Nephron (organoid): ENCODE data around the gene DACT1.
"Not testable (repeated sequence)": the region's sequence is repeated elsewhere in the genome, so short reads cannot be mapped to it uniquely, and the experiment has no call there.

Source experiments
- H3K27ac Mint-ChIP-seq, 3 experiments: 2 replicates each; pipeline ENCODE4 v1.8.0; 2020; ENCODE audit warnings: mixed read lengths in 3 of 3, mild to moderate bottlenecking in 2 of 3, moderate library complexity in 1 of 3
- H3K27me3 Mint-ChIP-seq: 2 replicates; pipeline ENCODE4 v1.8.0; 2021; ENCODE audit warnings: low read depth, mild to moderate bottlenecking, moderate library complexity, mixed read lengths
- H3K36me3 Mint-ChIP-seq: 2 replicates; pipeline ENCODE4 v1.8.0; 2020; ENCODE audit warnings: low read depth, mixed read lengths
- H3K4me1 Mint-ChIP-seq: 2 replicates; pipeline ENCODE4 v1.8.0; 2020; ENCODE audit warnings: mixed read lengths
- H3K4me3 Mint-ChIP-seq, 3 experiments: 2 replicates each; pipeline ENCODE4 v1.8.0; 2020; ENCODE audit warnings: mild to moderate bottlenecking in 3 of 3, mixed read lengths in 3 of 3, moderate library complexity in 2 of 3
- H3K9me3 Mint-ChIP-seq: 2 replicates; pipeline ENCODE4 v1.8.0; 2020; ENCODE audit warnings: mixed read lengths
- CTCF ChIP-seq, 3 experiments: fragments of 200-600 bp; sonication (generic); IDR thresholded peaks; one replicate each; pipeline ENCODE4 v1.5.0; 2021; ENCODE audit warnings: antibody characterized with exemption in 3 of 3; ENCODE audit not compliant: unreplicated experiment in 3 of 3

Gene DACT1

GRCh38 chr14:58637391-58638230 lies at the start of gene DACT1:
TSS of gene DACT1 (plus strand) at chr14:58637962. CDS start at chr14:58638203, 241 bp downstream.
- TF ChIP-seq CTCF (IDR thresholded peaks at IDR 0.05; ENCODE audit: unreplicated experiment in 3 of 3) = peak in 1 of 3 experiments; percentile 4
- peaks cover 20% of the 10 kb centered on the region for H3K36me3 Mint-ChIP-seq
- peaks cover 37% of the 10 kb centered on the region for H3K4me1 Mint-ChIP-seq
- H3K4me3 Mint-ChIP-seq = peak within 1 kb of the TSS; percentile 95 to 96 (median 96)
- no peaks in the 10 kb centered on the region for H3K27me3 Mint-ChIP-seq
- no peaks in the 10 kb centered on the region for H3K9me3 Mint-ChIP-seq
- H3K27ac Mint-ChIP-seq = peak within 1 kb of the TSS; percentile 97 to 98 (median 97)

GRCh38 chr14:58588321-58588720 lies 49.4 kb upstream of the DACT1 start:
- H3K27me3 Mint-ChIP-seq, H3K4me1 Mint-ChIP-seq, H3K4me3 Mint-ChIP-seq, H3K27ac Mint-ChIP-seq, H3K9me3 Mint-ChIP-seq, H3K36me3 Mint-ChIP-seq: not testable (repeated sequence)

- H3K4me1 Mint-ChIP-seq = no peaks in the 10 kb centered on the region
- H3K27ac Mint-ChIP-seq = no peak overlapping the region
- H3K36me3 Mint-ChIP-seq = no peaks in the 10 kb centered on the region
- no peaks in the 10 kb centered on the region for H3K27me3 Mint-ChIP-seq
- no peak overlapping the region for H3K4me3 Mint-ChIP-seq
- peaks cover 4% of the 10 kb centered on the region for H3K9me3 Mint-ChIP-seq
- no peak for TF ChIP-seq CTCF (IDR thresholded peaks at IDR 0.05; ENCODE audit: unreplicated experiment in 3 of 3)
Observed at GRCh38 chr14:58593977-58594376, 43.8 kb upstream of the DACT1 start.

- no peak for TF ChIP-seq CTCF (IDR thresholded peaks at IDR 0.05; ENCODE audit: unreplicated experiment in 3 of 3)
- Mint-ChIP-seq H3K4me1 (no peaks in the 10 kb centered on the region), H3K9me3 (no peaks in the 10 kb centered on the region), H3K4me3 (no peak overlapping the region), H3K36me3 (no peaks in the 10 kb centered on the region), H3K27me3 (peaks cover 6% of the 10 kb centered on the region), H3K27ac (no peak overlapping the region)
Observed at GRCh38 chr14:58597041-58597440, 40.7 kb upstream of the DACT1 start.

- TF ChIP-seq CTCF (IDR thresholded peaks at IDR 0.05; ENCODE audit: unreplicated experiment in 3 of 3) = no peak
- H3K27ac Mint-ChIP-seq = no peak overlapping the region
Observed at GRCh38 chr14:58598028-58598803, 39.5 kb upstream of the DACT1 start.

GRCh38 chr14:58598804-58599525 lies 38.8 kb upstream of the DACT1 start:
- Mint-ChIP-seq H3K9me3 (no peaks in the 10 kb centered on the region), H3K36me3 (no peaks in the 10 kb centered on the region), H3K27me3 (peaks cover 6% of the 10 kb centered on the region), H3K4me3 (no peak overlapping the region), H3K4me1 (no peaks in the 10 kb centered on the region), H3K27ac (no peak overlapping the region)
- TF ChIP-seq CTCF (IDR thresholded peaks at IDR 0.05; ENCODE audit: unreplicated experiment in 3 of 3) = no peak

More at GRCh38 chr14:58598028-58598803, 39.5 kb upstream of the DACT1 start:
- Mint-ChIP-seq H3K9me3 (no peaks in the 10 kb centered on the region), H3K4me3 (no peak overlapping the region), H3K4me1 (no peaks in the 10 kb centered on the region), H3K36me3 (no peaks in the 10 kb centered on the region), H3K27me3 (peaks cover 6% of the 10 kb centered on the region)
